HG03045 (cell line): ENCODE results near the gene HEYL.

Source experiments
- ATAC-seq: cut with Tn5 transposase; IDR thresholded peaks from one replicate; pipeline ENCODE4 v1.9.1; 2021; ENCODE audit warnings: mild to moderate bottlenecking, moderate library complexity; ENCODE audit not compliant: unreplicated experiment

HEYL gene

DNA sequence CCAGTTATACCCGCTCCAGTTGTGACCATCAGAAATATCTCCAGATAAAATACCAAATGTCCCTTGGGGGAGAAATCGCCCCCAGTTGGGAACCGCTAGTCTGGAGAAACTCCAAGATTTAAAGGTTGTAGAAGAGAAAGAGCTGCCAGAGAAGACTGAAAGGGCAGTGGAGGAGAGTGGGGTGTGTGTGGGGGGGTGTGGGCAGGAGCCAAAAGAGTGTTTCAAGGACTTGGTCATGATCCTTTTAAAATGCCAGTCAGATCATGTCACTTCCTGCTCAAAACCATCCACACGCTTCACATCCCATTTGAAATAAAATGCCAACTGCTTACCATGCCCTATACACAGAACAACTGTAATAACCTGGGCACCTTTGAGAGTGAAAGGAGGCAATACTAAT, 3.4 kb upstream of the HEYL start:
- no peak for ATAC-seq

DNA sequence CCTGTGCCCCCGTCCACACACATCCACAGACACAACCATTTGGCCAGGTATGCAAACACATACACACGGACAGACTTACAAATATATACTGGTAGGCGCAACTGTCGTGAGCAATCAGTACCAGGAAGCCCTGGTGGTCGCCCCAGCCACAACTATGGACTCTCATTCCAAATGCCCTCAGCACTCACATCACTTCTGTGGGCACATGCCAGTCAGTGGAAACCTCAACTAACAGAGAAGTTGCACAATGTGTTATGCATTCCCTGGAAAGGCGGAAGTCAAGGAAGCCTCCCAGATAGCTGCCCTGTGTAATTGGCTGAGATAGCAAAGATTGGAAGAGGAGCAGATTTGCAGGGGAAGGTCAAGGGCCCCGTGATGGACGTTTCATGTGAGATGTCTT, 1.4 kb upstream of the HEYL start:
- no peak for ATAC-seq

DNA sequence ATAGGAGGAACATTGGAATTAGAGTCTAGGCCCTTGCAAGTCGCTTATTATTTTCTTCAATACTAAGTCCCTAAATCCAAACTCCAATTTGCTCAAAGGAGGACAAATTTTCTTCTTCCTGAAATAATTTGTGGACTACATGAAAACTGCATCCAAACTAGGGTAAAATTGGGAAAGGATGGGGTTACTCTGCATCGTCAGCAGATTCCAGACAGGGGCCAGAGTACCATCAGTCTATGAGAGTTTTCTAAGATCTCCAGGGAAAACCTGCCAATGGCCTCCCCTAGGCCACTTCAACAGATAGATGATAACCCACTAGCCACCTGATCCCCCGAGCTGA, 508 bp downstream of the HEYL start:
- ATAC-seq = no peak

DNA sequence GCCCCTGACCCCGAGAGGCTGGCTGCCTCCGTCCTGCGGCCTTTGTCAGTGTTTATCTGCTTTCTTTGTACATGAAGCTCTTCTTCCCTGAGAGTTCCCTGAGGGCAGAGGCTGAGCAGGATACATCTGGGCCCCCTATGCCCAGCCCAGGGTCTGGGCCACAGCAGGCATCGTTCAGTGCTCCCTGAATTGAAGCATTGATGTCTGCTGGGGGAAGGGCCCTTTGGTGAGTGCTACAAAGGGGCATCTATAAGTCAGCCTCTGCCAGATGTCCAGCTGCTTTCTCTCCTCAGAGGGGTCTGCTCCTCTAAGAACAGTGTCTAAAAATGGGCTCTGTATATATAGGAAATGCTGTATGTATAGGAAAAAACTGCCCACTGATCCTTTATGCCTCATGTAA, 2.1 kb downstream of the HEYL start:
- ATAC-seq = no peak

DNA sequence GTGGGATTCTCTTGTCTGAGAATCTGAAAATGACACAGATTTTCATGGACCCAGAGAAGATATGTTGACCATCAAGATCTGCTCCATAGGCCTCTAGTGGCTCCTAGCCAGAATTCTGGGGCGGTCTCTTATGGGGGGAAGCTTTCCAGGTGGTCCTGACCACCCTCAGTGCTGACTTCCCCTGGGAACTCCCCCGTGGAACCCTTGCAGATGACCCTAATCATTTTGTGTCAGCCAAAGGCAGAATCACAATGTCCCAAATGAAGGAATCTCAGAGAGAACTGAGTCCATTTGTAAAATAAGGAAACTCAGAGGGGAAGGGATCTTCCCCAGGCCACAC, 3.6 kb downstream of the HEYL start:
- ATAC-seq = no peak

DNA sequence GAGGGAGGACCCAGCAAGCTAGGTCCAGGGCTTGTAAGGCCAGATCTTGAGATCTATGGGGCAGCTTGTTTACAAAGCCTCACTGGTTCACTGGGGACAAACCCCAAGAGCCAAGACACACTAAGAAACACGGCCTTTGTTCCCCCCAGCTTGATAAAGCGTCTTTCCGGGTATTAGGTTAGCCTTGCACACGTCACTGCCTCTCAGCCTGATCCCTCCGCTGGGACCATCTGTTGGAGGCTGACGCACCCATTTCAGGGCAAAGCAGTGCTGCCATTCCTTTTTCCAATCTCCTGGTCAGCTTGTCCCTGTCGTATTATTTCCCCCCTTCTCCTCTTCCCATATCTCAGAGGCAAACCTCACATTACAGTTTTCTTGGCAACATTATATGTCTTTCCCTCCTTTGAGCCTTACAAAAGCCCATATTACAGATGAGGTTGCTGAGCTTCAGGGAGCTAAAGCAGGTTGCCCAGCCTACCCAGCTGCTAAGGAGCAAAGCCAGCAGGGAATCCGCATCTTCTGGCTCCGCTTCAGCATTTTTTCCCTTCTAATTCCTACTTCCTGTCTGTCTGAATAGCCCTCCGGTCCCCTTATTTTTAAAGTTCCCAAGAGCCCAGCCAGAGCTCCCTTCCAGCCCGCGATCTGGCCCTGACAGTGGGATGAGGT, 4.1 kb downstream of the HEYL start:
- no peak for ATAC-seq

DNA sequence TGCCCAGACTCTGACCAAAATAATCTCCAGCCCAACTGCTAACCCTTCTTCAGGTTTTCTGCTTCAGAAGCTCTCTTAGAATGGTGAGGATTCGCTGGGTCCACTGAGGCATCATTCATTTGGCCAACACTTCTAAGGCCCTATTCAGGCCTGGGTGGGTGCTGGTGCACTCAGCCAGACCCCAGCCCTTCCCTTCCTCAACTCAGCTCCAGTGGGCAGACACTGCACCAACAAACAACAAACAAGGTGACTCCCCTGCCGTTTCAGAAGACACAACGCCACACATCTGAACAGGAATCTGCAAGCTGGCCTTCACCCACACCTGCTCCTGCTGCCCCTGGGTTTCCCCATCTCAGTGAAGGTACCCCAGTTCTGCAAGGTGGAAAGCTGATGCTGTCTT, 6.0 kb downstream of the HEYL start:
- no peak for ATAC-seq

DNA sequence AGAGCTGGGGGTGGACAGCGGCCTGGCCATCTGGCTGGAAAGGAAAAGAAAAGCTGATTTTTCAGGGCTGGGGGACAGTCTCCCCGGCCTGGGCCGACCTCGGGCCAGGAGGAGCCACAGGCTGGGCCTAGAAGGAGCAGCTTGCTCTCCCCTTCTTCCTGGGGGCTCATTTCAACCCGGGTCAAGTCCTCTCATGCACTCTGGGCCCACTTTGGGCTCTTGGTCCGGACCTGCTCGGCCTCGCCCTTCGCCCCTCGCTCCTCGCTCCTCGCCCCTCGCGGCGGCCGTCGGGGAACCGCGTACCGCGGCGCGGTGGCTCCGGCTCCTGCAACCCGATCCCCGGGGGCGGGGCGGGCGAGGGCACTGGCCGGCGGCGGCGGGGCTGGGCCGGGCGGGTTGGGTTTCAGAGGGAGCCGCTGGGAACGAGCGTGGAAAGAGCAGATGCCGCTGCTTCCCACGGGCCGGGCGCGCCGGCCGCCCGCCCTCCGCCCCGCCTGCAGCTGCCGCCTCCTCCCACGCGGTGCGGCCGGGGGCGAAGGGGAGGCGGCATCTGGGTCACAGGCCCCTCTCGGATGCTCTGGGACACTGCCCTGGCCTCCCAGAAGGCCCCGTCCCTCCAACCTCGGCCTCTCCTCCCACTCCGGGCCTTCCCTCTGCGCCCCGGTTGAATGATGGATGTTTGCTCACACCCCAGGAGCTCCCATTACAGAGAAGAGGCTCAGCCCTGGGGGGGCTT, 6.6 kb downstream of the HEYL start:
- ATAC-seq = no peak

DNA sequence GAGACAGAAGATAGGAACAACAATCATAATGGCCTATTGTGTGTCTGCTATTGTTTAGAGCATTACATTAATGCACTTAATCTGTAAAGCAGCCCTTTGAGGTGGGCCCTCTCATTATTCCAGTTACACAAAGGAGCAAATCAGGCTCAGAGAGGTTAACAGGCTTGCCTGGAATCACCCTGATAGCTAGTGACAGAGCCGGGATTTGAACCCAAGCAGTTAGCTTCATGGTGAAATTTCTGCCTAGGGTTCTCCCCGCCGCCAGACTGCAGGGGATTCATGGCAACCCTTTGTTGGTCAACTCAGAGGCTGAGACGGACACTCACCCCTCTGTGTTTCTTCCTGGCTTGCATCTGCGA, 7.1 kb downstream of the HEYL start:
- no peak for ATAC-seq

DNA sequence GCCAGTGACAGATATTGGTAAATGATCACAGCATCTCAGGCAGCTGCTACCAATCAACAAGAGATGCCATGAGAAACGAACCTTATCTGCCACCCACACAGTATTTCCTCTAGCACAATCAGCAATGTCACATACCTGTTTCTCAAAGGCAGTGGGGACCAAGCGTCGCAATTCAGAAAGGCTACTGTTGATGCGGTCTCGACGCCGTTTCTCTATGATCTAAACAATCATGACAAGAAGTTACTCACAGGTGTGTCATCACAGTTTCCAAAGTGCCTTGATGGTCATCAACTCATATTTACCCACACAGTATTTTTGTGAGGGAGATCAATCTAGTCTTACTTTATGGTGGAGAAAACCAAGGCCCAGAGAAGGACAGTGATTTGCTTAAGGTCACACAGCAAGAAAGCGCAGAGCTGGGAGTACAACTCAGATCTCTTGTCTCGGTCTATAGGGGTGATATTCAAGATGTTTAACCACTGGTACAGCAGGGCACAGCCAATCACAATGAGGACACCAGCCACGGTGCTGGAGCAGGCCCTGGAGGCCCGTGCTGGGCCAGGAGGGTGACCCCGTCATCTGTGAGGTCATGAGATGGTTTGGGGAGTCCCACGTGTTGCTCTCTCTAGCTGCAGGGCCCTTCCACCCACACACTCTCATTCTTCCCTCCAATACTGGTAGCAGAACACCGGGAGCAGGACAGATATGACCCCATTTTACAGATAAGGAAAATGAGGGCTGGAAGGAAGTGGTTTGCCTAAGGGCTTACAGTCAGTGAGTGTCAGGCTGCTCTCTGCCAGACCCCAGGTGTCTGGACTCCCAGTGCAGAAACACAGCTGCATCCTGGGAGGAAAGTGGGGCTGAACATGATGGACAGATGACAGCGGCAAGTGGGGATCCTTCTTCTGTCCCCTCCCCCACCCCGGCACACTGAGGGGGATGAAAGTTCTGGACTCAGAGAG, 7.8 kb downstream of the HEYL start:
- no peak for ATAC-seq

DNA sequence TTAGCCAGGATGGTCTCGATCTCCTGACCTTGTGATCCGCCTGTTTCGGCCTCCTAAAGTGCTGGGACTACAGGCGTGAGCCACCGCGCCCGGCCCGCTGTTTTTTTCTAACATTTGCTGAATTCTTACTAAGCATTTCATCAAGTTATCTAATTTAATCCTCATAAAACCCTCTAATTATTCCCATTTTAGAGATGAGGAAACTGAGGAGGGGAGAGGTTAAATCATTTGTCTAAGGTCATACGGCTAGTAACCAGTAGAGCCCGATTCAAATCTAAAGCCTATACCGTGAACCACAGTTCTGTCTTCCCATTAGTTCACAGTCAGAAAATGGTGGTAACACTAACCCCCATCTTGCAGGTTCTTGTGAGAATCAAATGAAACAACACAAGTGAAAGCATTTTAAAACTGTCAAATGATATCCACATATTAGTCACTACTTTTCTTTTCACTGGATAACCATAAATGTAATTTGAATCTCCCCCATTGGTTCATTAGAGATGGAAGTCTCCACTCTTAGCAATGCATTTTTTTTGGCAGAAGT, 10.6 kb downstream of the HEYL start:
- ATAC-seq = no peak

DNA sequence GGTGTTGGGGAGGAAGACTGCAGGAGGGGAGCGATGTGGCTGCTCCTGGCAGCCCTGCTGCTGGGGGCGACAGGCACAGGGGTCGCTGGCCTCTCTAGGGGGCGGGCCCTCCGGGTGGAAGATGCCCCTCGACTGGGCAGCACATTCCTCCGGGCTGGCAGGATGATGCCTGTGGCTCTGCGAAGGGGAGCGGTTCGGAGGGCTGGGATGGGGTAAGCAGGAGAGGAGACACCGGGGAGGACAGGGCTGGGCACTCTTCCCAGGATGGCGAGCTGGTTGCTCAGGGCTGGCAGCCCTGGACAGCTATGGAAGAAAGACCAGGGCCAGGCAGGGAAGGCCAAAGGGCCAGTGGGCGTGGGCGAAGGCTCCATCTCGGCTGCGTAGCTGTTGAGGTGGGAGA, 12.8 kb downstream of the HEYL start:
- ATAC-seq = no peak

DNA sequence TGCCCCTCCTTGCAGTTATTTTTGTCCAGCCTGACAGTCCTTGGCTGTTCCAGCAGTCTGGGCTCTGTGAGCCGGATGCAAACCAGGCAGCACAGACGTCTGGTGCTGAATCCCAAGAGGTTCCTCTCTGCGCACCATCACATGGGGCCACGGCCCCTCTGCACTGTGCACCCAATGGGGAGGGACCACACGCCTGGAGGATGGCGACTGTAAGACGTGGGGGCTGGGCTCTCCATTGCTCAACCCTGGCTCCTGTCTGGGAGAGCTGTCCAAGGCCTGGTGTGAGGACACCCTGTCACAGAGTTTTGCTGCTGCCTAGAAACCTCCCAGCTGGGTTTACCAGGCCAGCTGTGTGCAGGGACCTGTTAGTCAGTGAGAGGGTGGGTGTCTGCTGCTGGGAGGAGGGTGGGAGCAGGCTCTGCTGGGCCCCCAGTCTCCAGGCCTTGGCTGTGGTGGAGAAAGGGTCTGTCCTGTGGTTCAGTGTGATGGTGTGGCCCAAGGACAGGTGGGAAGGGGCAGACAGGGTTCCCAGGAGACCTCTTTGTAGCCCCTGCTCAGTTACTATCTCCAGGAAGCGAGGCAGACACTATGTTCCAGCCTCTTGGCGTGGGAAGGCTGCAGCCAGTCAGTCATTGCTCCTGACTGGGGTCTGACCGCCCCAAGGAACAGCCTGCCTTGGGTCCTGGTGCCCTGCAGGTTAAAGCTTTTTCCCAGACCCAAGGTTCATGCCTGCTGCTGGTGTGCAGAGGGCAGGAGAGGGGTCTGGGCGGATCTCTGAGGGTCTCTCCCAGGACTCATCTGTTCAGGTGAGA, 13.8 kb downstream of the HEYL start:
- no peak for ATAC-seq

DNA sequence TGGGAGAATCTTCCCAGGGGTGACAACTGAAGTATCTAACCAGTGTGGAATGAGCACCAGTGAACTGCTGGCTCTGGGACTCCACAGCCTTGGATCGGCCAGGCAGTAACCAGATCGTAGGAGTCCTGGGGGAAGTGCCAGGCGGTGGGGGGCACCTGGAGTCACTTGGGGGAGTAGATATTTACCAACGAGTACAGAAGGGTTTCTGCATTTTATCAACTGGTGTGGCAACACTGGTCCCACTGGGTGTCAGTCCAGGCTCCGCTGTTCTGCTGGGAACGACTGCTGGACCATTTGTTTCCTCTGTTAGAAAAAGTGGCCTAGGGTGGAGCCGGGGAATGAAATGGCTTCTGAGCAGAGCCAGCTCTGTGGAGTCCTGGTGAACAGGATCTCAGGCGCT, 14.4 kb downstream of the HEYL start:
- no peak for ATAC-seq

DNA sequence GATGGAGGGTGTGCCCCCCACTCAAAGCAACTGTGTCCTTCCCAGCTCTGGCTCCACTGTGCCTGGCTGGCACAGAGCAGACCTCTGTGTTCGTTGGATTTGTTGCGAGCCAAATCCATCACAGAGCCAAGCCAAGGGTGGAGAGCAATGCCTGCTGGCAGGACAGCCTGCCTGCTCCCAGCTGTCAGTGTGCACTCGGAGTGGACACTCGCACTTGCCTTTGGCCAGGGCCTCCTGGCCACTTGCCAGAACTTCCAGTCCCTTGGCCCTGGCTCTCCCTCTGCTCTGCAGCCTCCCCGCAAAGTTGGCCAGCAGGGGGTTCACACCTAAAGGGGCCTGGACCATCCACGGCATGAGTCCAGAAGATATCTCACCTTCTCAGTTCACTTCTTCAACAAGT, 16.4 kb downstream of the HEYL start:
- no peak for ATAC-seq

DNA sequence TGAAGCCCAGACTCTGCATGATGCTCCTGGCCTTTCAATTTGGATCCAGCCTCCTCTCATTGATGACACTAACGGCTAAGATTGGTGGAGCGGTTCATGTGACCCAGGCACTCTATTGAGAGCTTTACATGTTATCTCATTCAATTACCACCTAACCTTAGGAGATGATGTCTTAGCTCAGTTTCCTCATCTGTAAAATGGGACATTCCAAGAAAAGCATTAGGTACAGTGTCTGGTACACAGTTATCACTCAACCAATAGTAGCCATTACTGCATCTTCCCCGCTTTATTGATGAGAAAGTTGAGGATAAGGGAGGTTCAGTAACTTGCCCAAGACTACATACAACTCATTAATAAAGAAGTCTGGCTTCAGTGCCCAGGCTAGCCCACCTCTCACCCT, 17.0 kb downstream of the HEYL start:
- ATAC-seq = no peak

DNA sequence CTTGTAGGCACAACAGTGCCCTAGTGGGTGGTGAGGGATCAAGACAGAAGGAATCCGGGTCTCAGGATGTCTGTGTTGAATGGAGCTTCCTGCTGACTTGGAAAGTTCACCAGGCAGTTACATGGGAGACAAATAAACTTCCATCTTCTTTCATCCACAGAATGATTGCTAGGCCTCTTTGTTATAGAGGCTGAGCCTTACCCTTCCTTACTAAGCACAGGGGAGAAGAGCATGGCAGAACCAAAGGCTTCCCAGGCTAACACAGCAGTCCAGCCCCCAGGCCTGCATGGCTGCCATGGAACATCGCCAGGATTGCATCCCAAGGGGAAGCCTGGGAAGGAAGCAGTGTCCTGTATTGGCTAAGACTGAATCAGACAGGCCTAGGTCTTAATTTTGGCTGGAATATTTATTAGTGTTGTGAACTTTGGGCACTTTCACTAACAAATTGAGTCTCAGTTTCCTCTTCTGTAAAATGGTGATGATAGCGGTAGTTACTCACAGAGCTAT, 18.7 kb downstream of the HEYL start:
- no peak for ATAC-seq

DNA sequence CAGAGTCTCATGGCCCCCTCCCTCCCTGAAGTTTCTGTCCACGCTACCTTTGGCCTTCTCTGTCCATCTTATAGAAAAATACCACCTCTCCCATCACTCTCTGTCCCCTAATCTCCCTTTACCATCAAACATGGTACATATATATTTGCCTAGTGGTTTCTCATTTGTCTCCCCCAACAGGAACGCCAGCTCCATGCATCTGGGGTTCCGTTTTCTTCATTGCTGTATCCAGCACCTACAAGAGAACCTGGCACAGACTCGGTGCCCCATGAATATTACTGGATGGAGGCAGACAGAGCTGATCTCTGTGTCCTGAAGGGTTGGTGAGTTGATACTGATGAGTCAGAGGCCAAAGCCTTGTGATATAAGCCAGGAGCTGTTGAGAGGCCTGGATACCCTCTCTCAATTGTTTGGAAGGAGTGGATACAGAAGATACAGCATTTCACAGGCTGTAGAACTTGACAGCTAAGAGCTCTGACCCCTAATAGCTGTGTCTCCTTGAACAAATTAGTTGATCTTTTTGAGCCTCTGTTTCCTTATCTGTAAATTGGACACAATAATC, 21.9 kb downstream of the HEYL start:
- no peak for ATAC-seq

DNA sequence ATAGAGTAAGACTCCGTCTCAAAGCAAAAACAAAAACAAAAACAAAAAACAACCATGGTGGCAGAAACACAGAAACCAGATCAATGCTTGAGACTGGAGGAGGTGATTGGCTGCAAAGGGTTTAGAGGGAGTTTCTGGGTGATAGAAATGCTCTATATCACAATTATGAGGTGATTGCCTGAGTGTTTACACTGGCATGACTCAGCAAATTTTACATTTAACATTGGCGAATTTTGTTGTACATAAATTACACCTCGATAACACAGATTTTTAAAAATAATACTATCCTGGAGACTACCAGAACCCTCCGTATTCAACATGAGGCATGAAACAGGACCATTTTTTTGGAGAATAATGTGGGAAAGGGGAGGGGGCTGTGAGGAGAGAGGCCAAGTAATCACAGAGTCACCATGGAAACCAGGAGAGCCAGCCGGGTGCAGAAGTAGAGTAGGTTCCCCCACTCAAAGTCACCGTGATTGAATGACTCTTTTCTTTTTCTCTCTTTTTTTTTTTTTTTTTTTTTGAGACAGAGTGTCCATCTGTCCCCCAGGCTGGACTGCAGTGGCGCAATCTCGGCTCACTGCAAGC, 24.3 kb downstream of the HEYL start:
- no peak for ATAC-seq

DNA sequence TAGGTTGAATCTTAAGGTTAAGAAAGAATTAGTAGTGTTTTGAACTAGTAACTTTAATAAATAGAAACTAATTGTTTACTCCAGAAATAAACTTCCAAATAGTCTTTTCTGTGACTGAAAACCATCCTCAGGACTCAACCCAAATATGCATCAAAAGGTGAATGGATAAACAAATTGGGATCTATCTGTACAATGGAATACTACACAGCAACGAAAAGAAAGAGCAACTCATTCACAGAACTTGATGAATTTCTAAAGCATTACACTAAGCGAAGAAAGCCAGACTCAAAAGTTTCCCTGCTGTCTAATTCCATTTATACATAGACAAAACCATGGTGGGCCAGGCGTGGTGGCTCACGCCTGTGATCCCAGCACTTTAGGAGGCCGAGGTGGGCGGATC, 25.0 kb downstream of the HEYL start:
- ATAC-seq = no peak
